Caco-2 (cell line): ENCODE results near the gene RAB5A. TPM values are rescaled to one million over a fixed set of nuclear protein-coding genes. Genes with fewer than 3 reads are reported as not detected.

ENCODE experiments used
- BruUV-seq: library from RNA; stranded (reverse); fragments of 400-500 nt; replicated peaks from 2 replicates; lab custom pipeline; 2021; lab: Mats Ljungman, UMichigan
- CTCF ChIA-PET: fragments of 300-600 bp; sonication (Branson Sonifier 250); formaldehyde crosslinking; loops from one replicate; lab custom pipeline; 2022; ENCODE audit warnings: antibody characterized with exemption; lab: Charles Lee
- POLR2A ChIA-PET: fragments of 300-600 bp; sonication (Branson Sonifier 250); formaldehyde crosslinking; loops from one replicate; lab custom pipeline; 2022; ENCODE audit warnings: antibody characterized with exemption; lab: Charles Lee
- DNase-seq, 2 experiments: peaks; one replicate each; pipeline versions ENCODE4 v3.0.0 to v3.0.0-alpha.2; 2020 to 2022
- H3K27me3 ChIP-seq: replicated peaks from 2 replicates; pipeline ENCODE4 v1.6.0; 2011; ENCODE audit warnings: low read length; ENCODE audit not compliant: control insufficient read depth, insufficient read depth
- H3K36me3 ChIP-seq: 2 replicates; pipeline ENCODE4 v1.5.1; 2011; ENCODE audit warnings: low read length; ENCODE audit not compliant: control insufficient read depth, insufficient read depth
- H3K4me1 ChIP-seq: fragments of 250-450 bp; sonication (Bioruptor Pico); 2 replicates; pipeline ENCODE4 v1.5.1; 2020; ENCODE audit warnings: mild to moderate bottlenecking
- H3K4me3 ChIP-seq: 2 replicates; pipeline ENCODE4 v1.5.1; 2011; ENCODE audit warnings: low read depth, mild to moderate bottlenecking, control low read depth, low read length
- H3K9me3 ChIP-seq: fragments of 250-450 bp; sonication (Bioruptor Pico); 2 replicates; pipeline ENCODE4 v1.5.1; 2020; ENCODE audit warnings: mild to moderate bottlenecking, moderate library complexity
- H3K27ac Mint-ChIP-seq: one replicate; pipeline ENCODE4 v1.8.0; 2022; ENCODE audit warnings: mixed read lengths; ENCODE audit not compliant: unreplicated experiment
- H3K27me3 Mint-ChIP-seq: one replicate; pipeline ENCODE4 v1.8.0; 2022; ENCODE audit warnings: mixed read lengths; ENCODE audit not compliant: insufficient read depth, unreplicated experiment
- H3K36me3 Mint-ChIP-seq: one replicate; pipeline ENCODE4 v1.8.0; 2022; ENCODE audit warnings: mild to moderate bottlenecking, mixed read lengths; ENCODE audit not compliant: insufficient read depth, unreplicated experiment
- H3K4me1 Mint-ChIP-seq: one replicate; pipeline ENCODE4 v1.8.0; 2022; ENCODE audit warnings: low read depth, mixed read lengths; ENCODE audit not compliant: unreplicated experiment
- H3K4me3 Mint-ChIP-seq: one replicate; pipeline ENCODE4 v1.8.0; 2022; ENCODE audit warnings: mild to moderate bottlenecking, moderate library complexity, mixed read lengths; ENCODE audit not compliant: unreplicated experiment
- H3K9me3 Mint-ChIP-seq: one replicate; pipeline ENCODE4 v1.8.0; 2022; ENCODE audit warnings: mixed read lengths; ENCODE audit not compliant: unreplicated experiment
- CTCF ChIP-seq, 2 experiments: fragments of 200-600 bp in 1 of 2; IDR thresholded peaks; 1 replicate in 1 of 2; 2 replicates in 1 of 2; pipeline versions ENCODE4 v1.5.1 to v1.8.0; 2011 to 2022; ENCODE audit warnings: antibody characterized with exemption in 1 of 2, control low read depth in 1 of 2, inconsistent platforms in 1 of 2, low read depth in 1 of 2, low read length in 1 of 2, mild to moderate bottlenecking in 1 of 2, moderate library complexity in 1 of 2; ENCODE audit not compliant: insufficient read depth in 1 of 2, severe bottlenecking in 1 of 2, unreplicated experiment in 1 of 2
- intact Hi-C: fragments of 100-400 bp; cut with micrococcal nuclease; formaldehyde crosslinking; loops from one replicate; pipeline ENCODE4 v1.10.0; 2022; ENCODE audit not compliant: unreplicated experiment
- total RNA-seq: library from RNA; stranded (reverse); gene quantifications from 2 replicates; pipeline ENCODE4 v1.2.3, GENCODE V29; 2022

RAB5A gene
- total RNA-seq, 1 experiment from 2014 or later: 69.5 TPM

DNA sequence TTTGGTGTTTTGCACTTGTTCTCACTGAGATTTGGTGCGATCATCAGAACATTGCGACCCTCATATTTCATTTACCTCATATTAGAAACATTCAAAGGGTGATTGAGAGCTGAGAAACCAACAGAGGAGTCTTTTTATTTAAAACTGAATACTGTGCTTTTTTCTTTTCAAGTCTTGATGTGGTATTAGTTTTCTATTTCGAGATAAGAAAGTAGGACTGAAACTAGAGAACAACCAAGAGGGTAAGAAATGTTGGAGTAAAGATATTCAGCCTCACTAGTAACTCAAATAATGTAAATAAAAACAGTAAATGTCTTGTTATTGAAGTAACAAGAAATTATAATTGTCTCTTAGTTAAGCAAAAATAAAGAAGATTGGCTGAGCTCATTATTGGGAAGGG, 39.4 kb upstream of the RAB5A start:
- H3K4me1 ChIP-seq: no peaks in the 10 kb centered on the region
- no peak for TF ChIP-seq CTCF (IDR thresholded peaks at IDR 0.05; ENCODE audit: insufficient read depth in 1 of 2, low read depth in 1 of 2, low read length in 1 of 2, severe bottlenecking in 1 of 2, unreplicated experiment in 1 of 2)
- no peaks in the 10 kb centered on the region for H3K36me3 Mint-ChIP-seq
- H3K27ac Mint-ChIP-seq: no peak overlapping the region
- POLR2A ChIA-PET: no interaction called here
- intact Hi-C loops: no loop called here
- no TSS peak for BruUV-seq
- H3K27me3 Mint-ChIP-seq: no peaks in the 10 kb centered on the region
- no peaks in the 10 kb centered on the region for H3K36me3 ChIP-seq
- H3K4me1 Mint-ChIP-seq: no peaks in the 10 kb centered on the region
- DNase-seq: no peak
- no peak overlapping the region for H3K4me3 Mint-ChIP-seq
- peaks cover 21% of the 10 kb centered on the region for H3K9me3 Mint-ChIP-seq
- H3K9me3 ChIP-seq: no peaks in the 10 kb centered on the region
- H3K4me3 ChIP-seq: no peak overlapping the region
- CTCF ChIA-PET: no interaction called here
- no peaks in the 10 kb centered on the region for H3K27me3 ChIP-seq

GRCh38 chr3:19911452-19911851, 35.4 kb upstream of the RAB5A start:
- no peaks in the 10 kb centered on the region for H3K9me3 ChIP-seq
- intact Hi-C loops: no loop called here
- H3K4me1 ChIP-seq: no peaks in the 10 kb centered on the region
- no peak overlapping the region for H3K27ac Mint-ChIP-seq
- H3K4me3 Mint-ChIP-seq: no peak overlapping the region
- H3K27me3 Mint-ChIP-seq: no peaks in the 10 kb centered on the region
- BruUV-seq: no TSS peak
- CTCF ChIA-PET: no interaction called here
- H3K36me3 Mint-ChIP-seq: no peaks in the 10 kb centered on the region
- no peaks in the 10 kb centered on the region for H3K4me1 Mint-ChIP-seq
- no peaks in the 10 kb centered on the region for H3K27me3 ChIP-seq
- no peak overlapping the region for H3K4me3 ChIP-seq
- POLR2A ChIA-PET: no interaction called here
- H3K36me3 ChIP-seq: no peaks in the 10 kb centered on the region
- DNase-seq: no peak
- TF ChIP-seq CTCF (IDR thresholded peaks at IDR 0.05; ENCODE audit: insufficient read depth in 1 of 2, low read depth in 1 of 2, low read length in 1 of 2, severe bottlenecking in 1 of 2, unreplicated experiment in 1 of 2): no peak
- peaks cover 33% of the 10 kb centered on the region for H3K9me3 Mint-ChIP-seq

- no TSS peak for BruUV-seq
- no peaks in the 10 kb centered on the region for H3K4me1 Mint-ChIP-seq
- H3K4me3 ChIP-seq: no peak overlapping the region
Measured at GRCh38 chr3:19917167-19917566, 29.7 kb upstream of the RAB5A start.

More at GRCh38 chr3:19917167-19917566, 29.7 kb upstream of the RAB5A start:
- DNase-seq: no peak
- Mint-ChIP-seq H3K27me3 (no peaks in the 10 kb centered on the region), H3K27ac (no peak overlapping the region), H3K36me3 (no peaks in the 10 kb centered on the region), H3K9me3 (peaks cover 15% of the 10 kb centered on the region), H3K4me3 (no peak overlapping the region)
- TF ChIP-seq CTCF (IDR thresholded peaks at IDR 0.05; ENCODE audit: insufficient read depth in 1 of 2, low read depth in 1 of 2, low read length in 1 of 2, severe bottlenecking in 1 of 2, unreplicated experiment in 1 of 2): no peak
- Histone ChIP-seq H3K27me3 (no peaks in the 10 kb centered on the region), H3K4me1 (no peaks in the 10 kb centered on the region), H3K9me3 (no peaks in the 10 kb centered on the region), H3K36me3 (no peaks in the 10 kb centered on the region)
- intact Hi-C loops: no loop called here
- ChIA-PET POLR2A (no interaction called here), CTCF (no interaction called here)
